Measurements from ENCODE around the gene CYP4F22. TPM values are rescaled to one million over a fixed set of nuclear protein-coding genes. Genes with fewer than 3 reads are reported as not detected.
A peak's percentile ranks its signal among the peaks of the same experiment; 100 is the strongest.
"Not testable (repeated sequence)": the region's sequence is repeated elsewhere in the genome, so short reads cannot be mapped to it uniquely, and the experiment has no call there.

Gene CYP4F22
- polyA plus RNA-seq, 3 donors from 2014 or later: 1.3 to 2.7 TPM; not detected in 1

- H3K4me1 Mint-ChIP-seq: peaks cover 10 to 18% of the 10 kb centered on the region in 2 donors
- no peak for DNase-seq
- no peaks in the 10 kb centered on the region for H3K36me3 Mint-ChIP-seq
- H3K4me3 Mint-ChIP-seq: no peak overlapping the region
- H3K27ac Mint-ChIP-seq: no peak overlapping the region
- H3K9me3 Mint-ChIP-seq: no peaks in the 10 kb centered on the region
- peaks cover 0 to 5% (median 1%) of the 10 kb centered on the region in 3 donors for H3K27me3 Mint-ChIP-seq (ENCODE audit: low read depth in 3 of 3)
Observed at GRCh38 chr19:15475611-15476010, 32.7 kb upstream of the CYP4F22 start.

GRCh38 chr19:15476325-15476724 is 32.0 kb upstream of the CYP4F22 start:
- Mint-ChIP-seq H3K27ac (peak overlapping the region; percentile 23 to 75 (median 47)), H3K27me3 (ENCODE audit: low read depth in 3 of 3) (peaks cover 0 to 5% (median 1%) of the 10 kb centered on the region in 3 donors), H3K4me1 (peaks cover 10 to 18% of the 10 kb centered on the region in 2 donors), H3K4me3 (no peak overlapping the region), H3K36me3 (no peaks in the 10 kb centered on the region), H3K9me3 (no peaks in the 10 kb centered on the region)
- DNase-seq: peak; percentile 23 to 38 (median 26)

- peak within 1 kb of the TSS in 3 of 6 donors; percentile 20 to 80 (median 45) for H3K27ac Mint-ChIP-seq
- H3K36me3 Mint-ChIP-seq: no peaks in the 10 kb centered on the region
- DNase-seq: no peak
- H3K9me3 Mint-ChIP-seq: no peaks in the 10 kb centered on the region
- H3K27me3 Mint-ChIP-seq (ENCODE audit: low read depth in 3 of 3): peaks cover 0 to 2% (median 1%) of the 10 kb centered on the region in 3 donors
- H3K4me1 Mint-ChIP-seq: peaks cover 8 to 18% of the 10 kb centered on the region in 2 donors
- H3K4me3 Mint-ChIP-seq: no peak within 1 kb of the TSS
Observed at GRCh38 chr19:15479391-15480345, 28.7 kb upstream of the CYP4F22 start, which contains the start of gene PGLYRP2. Gene PGLYRP2 (minus strand): TSS chr19:15479501. CDS start chr19:15479371, 130 bp downstream.

GRCh38 chr19:15480996-15481395 is 27.3 kb upstream of the CYP4F22 start:
- not testable (repeated sequence) for H3K27me3 Mint-ChIP-seq (ENCODE audit: low read depth in 3 of 3); H3K36me3 Mint-ChIP-seq; H3K27ac Mint-ChIP-seq; H3K4me3 Mint-ChIP-seq; H3K9me3 Mint-ChIP-seq; DNase-seq
- peaks cover 8 to 17% of the 10 kb centered on the region in 2 donors for H3K4me1 Mint-ChIP-seq

GRCh38 chr19:15485768-15486167 is 22.6 kb upstream of the CYP4F22 start:
- H3K27ac Mint-ChIP-seq; H3K36me3 Mint-ChIP-seq; DNase-seq; H3K9me3 Mint-ChIP-seq; H3K4me1 Mint-ChIP-seq; H3K27me3 Mint-ChIP-seq (ENCODE audit: low read depth in 3 of 3); H3K4me3 Mint-ChIP-seq: not testable (repeated sequence)

- Mint-ChIP-seq H3K27ac (no peak overlapping the region), H3K36me3 (no peaks in the 10 kb centered on the region), H3K27me3 (ENCODE audit: low read depth in 3 of 3) (peaks cover 0 to 1% (median 1%) of the 10 kb centered on the region in 3 donors), H3K4me1 (no peaks in the 10 kb centered on the region), H3K4me3 (no peak overlapping the region), H3K9me3 (no peaks in the 10 kb centered on the region)
- DNase-seq: no peak
Observed at GRCh38 chr19:15487038-15487437, 21.3 kb upstream of the CYP4F22 start.

GRCh38 chr19:15488489-15489226 is 19.7 kb upstream of the CYP4F22 start:
- no peaks in the 10 kb centered on the region for H3K36me3 Mint-ChIP-seq
- no peak overlapping the region for H3K4me3 Mint-ChIP-seq
- H3K27ac Mint-ChIP-seq: no peak overlapping the region
- H3K4me1 Mint-ChIP-seq: no peaks in the 10 kb centered on the region
- DNase-seq: no peak
- peaks cover 0 to 5% (median 1%) of the 10 kb centered on the region in 3 donors for H3K27me3 Mint-ChIP-seq (ENCODE audit: low read depth in 3 of 3)
- no peaks in the 10 kb centered on the region for H3K9me3 Mint-ChIP-seq

- DNase-seq: no peak
- Mint-ChIP-seq H3K9me3 (peaks cover 0 to 2% (median 0%) of the 10 kb centered on the region in 6 donors), H3K4me3 (no peak overlapping the region), H3K27ac (peak overlapping the region in 1 of 6 donors; percentile 16), H3K4me1 (no peaks in the 10 kb centered on the region), H3K36me3 (no peaks in the 10 kb centered on the region), H3K27me3 (ENCODE audit: low read depth in 3 of 3) (peaks cover 0 to 9% (median 2%) of the 10 kb centered on the region in 3 donors)
Observed at GRCh38 chr19:15495151-15495550, 13.2 kb upstream of the CYP4F22 start.

GRCh38 chr19:15498156-15498858 is 10.0 kb upstream of the CYP4F22 start:
- H3K4me3 Mint-ChIP-seq: no peak overlapping the region

GRCh38 chr19:15498910-15499309 is 9.4 kb upstream of the CYP4F22 start:
- no peak overlapping the region for H3K27ac Mint-ChIP-seq
- peaks cover 0 to 7% (median 2%) of the 10 kb centered on the region in 3 donors for H3K27me3 Mint-ChIP-seq (ENCODE audit: low read depth in 3 of 3)
- no peak for DNase-seq
- H3K4me3 Mint-ChIP-seq: no peak overlapping the region
- peaks cover 0 to 2% of the 10 kb centered on the region in 2 donors for H3K4me1 Mint-ChIP-seq
- peaks cover 0 to 3% (median 0%) of the 10 kb centered on the region in 6 donors for H3K9me3 Mint-ChIP-seq
- H3K36me3 Mint-ChIP-seq: no peaks in the 10 kb centered on the region

More at GRCh38 chr19:15498156-15498858, 10.0 kb upstream of the CYP4F22 start:
- Mint-ChIP-seq H3K36me3 (no peaks in the 10 kb centered on the region), H3K9me3 (peaks cover 0 to 3% (median 0%) of the 10 kb centered on the region in 6 donors), H3K27ac (no peak overlapping the region), H3K27me3 (ENCODE audit: low read depth in 3 of 3) (peaks cover 0 to 7% (median 2%) of the 10 kb centered on the region in 3 donors), H3K4me1 (peaks cover 0 to 2% of the 10 kb centered on the region in 2 donors)
- DNase-seq: no peak

GRCh38 chr19:15501596-15501995 is 6.7 kb upstream of the CYP4F22 start:
- Mint-ChIP-seq H3K27me3 (ENCODE audit: low read depth in 3 of 3) (peaks cover 0 to 7% (median 0%) of the 10 kb centered on the region in 3 donors), H3K36me3 (peaks cover 0 to 4% (median 0%) of the 10 kb centered on the region in 3 donors), H3K4me3 (no peak overlapping the region), H3K4me1 (peaks cover 0 to 2% of the 10 kb centered on the region in 2 donors), H3K27ac (no peak overlapping the region), H3K9me3 (peaks cover 0 to 3% (median 0%) of the 10 kb centered on the region in 6 donors)
- no peak for DNase-seq

GRCh38 chr19:15502264-15502663 is 6.1 kb upstream of the CYP4F22 start:
- Mint-ChIP-seq H3K36me3 (peaks cover 0 to 4% (median 0%) of the 10 kb centered on the region in 3 donors), H3K9me3 (peaks cover 0 to 3% (median 0%) of the 10 kb centered on the region in 6 donors), H3K27ac (no peak overlapping the region), H3K4me3 (no peak overlapping the region), H3K4me1 (peaks cover 0 to 2% of the 10 kb centered on the region in 2 donors), H3K27me3 (ENCODE audit: low read depth in 3 of 3) (peaks cover 0 to 7% (median 0%) of the 10 kb centered on the region in 3 donors)
- no peak for DNase-seq

- no peak overlapping the region for H3K4me3 Mint-ChIP-seq
- peaks cover 4 to 6% (median 4%) of the 10 kb centered on the region in 3 donors for H3K27me3 Mint-ChIP-seq (ENCODE audit: low read depth in 3 of 3)
- peaks cover 0 to 12% (median 0%) of the 10 kb centered on the region in 3 donors for H3K36me3 Mint-ChIP-seq
- H3K27ac Mint-ChIP-seq: peak overlapping the region in 1 of 6 donors; percentile 64
- H3K4me1 Mint-ChIP-seq: peaks cover 9 to 16% of the 10 kb centered on the region in 2 donors
- H3K9me3 Mint-ChIP-seq: peaks cover 0 to 3% (median 0%) of the 10 kb centered on the region in 6 donors
- no peak for DNase-seq
Observed at GRCh38 chr19:15506074-15506571, 2.2 kb upstream of the CYP4F22 start.
